NCI-H2227 treated with DMSO at 0.1 percent for 48 hours (cell line): ENCODE data around the gene ACSL3.
"Not testable (repeated sequence)": the region's sequence is repeated elsewhere in the genome, so short reads cannot be mapped to it uniquely, and the experiment has no call there.

Experiments
- DNase-seq: peaks from one replicate; lab custom pipeline; 2025; lab: John Stamatoyannopoulos, UW

Gene ACSL3

DNA sequence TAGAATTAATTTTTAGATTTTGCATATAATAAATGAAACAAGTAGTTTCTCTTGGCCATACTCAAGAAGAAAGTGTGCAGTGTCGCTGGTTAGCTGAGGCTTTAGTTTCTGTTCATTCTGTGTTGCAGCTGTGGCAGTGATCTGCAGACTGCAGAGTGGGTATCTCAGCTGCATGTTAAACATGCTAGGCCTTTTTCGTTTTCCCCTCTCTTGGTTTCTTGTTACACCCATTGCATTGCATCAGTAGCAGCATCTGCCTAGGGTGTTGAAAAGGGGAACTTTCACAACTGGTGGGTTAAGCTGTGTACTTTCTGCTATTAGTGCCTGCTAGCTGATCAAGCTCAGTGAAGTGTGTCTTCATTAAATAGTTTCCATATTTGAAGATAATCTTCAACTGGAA, 51.3 kb downstream of the ACSL3 start:
- DNase-seq, result no peak

DNA sequence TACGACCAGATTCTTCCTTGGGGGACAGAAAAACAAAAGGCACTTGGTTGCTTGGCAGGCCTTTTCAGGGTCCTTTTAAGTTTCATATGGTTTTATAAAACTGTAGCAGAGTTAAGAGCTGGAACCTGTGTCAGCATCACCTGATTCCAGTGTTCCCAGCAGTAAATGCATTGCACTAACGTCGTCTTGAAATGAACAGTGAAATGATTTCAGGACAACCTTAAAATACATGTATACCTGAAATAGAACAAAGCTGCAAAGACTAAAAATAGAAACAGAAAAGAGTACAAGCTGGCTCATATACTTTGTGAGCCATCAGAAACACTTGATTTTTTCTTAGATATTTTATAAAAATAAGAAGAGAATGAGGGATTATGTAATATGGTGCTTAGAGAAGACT, 51.9 kb downstream of the ACSL3 start:
- no peak for DNase-seq

DNA sequence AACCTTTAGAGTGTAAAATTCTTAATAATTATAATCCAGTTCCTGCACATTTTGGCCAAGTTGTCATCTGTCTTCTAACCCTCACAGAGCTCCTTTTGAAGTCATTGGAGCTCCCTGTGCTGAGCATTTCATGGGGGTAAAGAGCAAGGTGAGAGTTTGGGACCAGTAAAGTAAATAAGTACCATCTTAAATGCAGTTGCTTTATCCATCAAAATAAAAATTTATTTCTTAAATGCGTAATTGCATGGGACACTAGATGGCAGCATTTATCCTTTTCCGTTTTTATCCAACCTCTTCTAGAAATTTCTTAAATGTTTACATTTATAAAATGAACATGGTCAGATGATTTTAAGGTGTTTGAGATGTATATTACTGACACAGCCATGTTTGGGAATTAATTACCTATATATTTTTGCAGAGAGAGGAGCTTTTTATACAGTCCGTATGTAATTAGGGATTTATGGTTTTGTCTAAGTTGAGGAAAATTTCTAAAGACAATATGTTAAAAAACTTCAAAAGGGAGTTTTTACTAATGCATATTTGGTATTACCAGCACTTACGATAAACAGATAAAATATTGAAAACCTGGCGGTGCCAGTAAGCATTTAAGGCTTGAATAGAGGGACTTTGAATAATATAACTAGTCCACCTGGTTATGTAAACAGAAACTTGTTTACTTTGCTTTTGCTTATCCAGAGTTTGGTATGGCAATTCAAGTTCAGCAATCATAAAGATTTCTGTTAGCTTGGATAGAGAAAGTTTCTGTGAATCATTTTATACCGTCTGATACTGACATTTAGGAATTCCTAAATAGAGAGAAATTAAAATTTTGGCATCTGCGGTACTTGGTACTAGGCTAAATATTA, 54.5 kb downstream of the ACSL3 start:
- DNase-seq, result peak; percentile 15

DNA sequence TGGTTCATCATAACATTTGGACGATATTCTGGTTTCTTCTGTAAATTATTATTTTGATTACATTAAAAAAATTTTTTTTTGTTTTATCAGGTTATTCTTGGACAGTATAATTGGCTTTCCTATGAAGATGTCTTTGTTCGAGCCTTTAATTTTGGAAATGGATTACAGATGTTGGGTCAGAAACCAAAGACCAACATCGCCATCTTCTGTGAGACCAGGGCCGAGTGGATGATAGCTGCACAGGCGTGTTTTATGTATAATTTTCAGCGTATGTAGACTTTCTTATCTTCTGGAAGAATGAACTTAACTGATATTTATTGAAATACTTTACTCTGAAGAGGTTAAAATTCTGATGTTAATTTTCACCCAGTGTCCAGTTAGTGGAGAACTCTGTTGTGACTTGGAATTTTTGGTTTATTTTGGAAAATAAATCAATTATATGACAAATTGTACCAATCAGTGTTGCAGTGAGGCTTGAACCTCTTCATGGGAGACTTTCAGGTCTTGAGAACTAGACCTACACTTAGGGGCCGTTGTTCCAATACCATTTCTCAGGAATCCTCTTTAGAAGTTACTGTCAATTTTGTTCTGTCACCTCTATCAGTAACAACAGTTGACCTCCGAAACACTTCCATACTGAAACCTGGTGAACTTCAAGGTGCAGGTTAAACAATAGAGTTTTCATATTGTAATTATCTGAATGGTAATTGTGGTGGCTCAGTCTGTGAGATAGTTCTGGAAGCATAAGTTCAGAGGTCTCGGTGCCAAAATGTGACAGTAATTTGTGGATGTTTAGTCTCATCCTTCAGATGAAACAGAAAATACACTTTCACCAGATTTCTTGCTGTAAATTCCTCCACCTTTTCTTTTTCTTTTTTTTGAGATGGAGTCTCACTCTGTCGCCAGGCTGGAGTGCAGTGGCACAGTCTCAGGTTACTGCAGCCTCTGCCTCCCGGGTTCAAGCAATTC, 55.7 kb downstream of the ACSL3 start:
- no peak for DNase-seq

DNA sequence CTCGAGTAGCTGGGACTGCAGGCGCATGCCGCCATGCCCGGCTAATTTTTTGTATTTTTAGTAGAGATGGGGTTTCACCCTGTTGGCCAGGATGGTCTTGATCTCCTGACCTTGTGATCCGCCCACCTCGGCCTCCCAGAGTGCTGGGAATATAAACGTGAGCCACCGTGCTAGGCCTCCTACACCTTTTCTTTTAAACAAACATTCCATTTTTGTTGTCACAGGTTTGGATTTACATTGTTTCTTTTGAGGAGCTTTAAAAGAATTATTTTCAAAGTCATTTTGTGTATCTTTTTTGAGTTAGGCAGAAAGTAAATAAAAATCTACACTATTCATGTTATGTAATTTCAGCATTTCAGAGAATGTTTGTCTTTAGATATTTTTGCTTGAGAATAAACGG, 56.4 kb downstream of the ACSL3 start:
- not testable (repeated sequence) for DNase-seq

DNA sequence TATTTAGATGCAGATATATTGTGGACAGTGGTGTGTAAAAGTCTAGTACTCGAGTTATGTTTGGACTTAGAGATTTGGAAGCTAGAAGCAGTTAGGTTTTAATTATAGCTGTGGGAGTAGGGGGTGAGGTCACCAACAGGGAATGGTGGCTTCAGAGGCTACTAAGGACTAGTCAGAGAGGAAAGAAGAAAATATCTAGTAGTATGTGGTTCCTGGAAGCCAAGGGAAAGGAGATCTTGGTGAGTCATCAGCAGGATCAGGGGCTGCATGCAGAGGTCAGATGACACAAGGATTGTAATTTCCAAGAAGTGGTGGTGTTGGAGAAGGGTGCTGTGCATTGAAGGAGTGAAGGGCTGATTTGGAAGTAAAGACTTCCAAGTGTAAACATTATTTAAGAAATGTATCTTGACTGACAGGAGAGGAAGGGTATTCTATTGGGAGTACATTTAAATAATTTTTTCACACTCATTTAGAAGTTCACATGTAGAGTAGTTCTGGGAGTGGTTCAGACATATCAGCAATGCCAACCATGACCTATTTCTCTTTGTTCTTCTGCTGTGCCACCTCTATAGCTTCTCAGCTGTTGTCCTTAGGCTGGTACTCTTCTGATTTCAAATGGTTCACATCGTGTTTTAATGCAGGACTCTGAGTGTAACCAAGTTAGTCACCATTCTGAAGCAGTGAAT, 59.1 kb downstream of the ACSL3 start:
- no peak for DNase-seq

DNA sequence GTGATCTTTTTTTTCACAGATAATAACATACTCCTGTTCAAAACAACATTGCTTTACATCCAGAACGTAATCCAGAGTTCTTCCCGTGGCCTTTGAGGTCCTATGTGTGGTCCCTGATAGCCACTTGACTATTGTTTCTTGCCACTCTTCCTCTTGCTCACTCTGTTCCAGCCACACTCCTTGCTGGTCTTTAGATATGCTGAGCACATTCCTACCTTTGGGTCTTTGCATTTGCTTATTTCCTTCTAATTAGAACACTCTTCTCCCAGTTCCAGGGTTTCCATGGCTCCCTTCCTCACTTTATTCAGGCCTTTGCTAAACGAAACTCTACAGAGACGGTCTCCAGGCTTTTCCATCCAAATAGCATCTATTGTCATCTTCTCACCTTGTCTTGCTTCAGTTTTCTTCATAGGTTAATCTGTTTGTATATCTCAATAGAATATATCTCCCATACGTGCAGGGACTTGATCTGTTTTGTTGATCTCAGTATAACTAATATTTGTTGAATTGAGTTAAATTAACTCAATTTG, 59.9 kb downstream of the ACSL3 start:
- no peak for DNase-seq

DNA sequence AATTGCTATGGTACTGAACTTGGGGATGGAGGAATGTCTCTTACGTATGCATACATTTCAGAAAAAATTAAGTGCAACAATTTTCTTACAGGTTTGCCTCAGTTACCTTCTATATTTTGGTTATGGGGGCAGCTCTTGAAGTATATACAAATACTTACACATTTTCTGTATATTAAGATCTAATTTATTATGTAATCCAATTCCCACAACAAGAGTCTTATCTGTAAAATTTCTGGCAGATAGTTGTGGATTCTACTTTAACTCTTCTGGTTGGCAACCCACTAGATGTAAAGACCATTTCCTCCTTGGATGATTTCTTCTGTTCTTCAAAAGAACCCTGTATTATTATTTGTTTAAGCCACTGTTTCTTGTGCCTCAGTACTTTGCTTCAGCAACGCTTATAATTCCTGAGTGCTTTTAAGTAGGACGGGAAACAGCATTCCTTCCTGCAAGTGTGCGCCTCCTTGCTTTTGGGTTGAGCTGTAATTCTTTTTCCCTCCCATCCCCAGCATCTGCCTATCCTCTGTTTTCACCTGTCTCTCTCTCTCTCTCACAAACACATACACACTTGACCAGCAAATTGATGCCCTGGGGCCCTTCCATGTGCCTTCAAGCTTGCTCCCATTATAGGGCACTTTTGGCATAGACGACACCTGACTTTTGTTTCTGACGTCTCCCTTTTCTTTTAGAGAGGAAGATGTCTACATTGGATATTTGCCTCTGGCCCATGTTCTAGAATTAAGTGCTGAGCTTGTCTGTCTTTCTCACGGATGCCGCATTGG, 61.4 kb downstream of the ACSL3 start:
- no peak for DNase-seq

DNA sequence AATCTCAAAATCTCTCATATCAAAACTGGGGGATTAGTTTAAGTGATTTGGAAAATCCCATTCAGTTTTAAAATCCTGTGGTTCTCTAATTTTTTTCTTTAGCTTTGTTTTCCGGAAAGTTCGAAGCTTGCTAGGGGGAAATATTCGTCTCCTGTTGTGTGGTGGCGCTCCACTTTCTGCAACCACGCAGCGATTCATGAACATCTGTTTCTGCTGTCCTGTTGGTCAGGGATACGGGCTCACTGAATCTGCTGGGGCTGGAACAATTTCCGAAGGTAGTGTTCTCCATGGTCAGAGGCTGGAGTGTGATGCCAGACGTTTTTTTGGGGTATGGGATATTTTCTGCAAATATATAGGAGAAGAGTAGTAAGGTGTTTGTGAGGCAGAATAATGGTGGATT, 66.1 kb downstream of the ACSL3 start:
- DNase-seq, result no peak

DNA sequence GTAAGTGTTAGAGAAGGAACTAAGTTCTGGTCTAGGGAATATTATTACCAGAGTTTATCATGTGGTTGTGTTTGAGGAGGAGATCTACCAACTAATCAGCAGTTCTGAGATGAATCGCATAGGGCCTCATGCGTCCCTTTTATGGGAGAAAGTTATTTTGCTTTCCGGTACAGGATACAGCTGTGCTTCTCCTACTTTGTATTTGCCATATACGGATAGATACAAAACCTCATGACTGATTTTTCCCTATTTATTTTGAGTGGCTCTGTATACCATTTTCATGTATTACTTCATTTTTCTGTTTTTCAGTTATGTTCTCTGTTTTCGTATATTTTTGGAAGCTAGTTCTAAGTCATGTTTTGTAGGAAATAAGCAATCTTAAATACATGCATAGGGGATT, 66.8 kb downstream of the ACSL3 start:
- no peak for DNase-seq

DNA sequence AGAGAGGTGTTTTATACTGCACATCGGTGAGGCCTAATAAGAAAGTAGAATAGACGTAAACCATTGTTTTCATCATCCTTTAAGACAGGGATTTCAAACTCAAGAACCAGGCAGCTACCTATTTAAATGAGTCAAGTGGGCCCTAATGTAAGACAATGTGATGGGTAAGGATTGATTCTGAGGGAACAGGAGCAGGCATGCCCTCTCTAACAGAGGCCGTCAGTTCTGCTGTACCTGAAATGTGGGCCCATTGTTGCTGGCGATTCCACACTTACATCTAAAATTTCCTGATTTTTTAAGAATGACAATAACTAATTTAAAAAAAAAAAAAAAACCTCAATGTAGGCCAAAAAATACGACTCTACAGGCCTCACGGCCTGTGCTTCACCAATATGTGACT, 67.5 kb downstream of the ACSL3 start:
- DNase-seq, result no peak

DNA sequence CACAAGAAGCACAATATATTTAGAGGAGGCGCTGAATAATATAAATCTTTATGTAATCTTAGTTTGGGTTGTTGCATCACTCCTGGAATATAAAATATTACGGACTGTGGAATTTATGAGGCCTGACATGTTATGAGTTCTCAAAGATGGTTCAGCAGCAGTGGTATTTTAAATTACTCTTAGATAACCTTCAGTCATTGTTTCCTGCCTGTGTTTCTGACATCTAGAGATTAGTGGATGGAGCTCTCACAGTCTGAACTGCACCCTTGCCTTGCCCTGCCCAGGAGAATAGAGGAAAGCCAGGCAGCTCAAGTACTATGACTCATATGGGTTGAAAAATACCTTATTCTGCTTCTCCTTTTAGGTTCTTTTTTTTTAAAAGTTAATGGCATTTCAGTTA, 70.0 kb downstream of the ACSL3 start:
- peak; percentile 30 for DNase-seq

DNA sequence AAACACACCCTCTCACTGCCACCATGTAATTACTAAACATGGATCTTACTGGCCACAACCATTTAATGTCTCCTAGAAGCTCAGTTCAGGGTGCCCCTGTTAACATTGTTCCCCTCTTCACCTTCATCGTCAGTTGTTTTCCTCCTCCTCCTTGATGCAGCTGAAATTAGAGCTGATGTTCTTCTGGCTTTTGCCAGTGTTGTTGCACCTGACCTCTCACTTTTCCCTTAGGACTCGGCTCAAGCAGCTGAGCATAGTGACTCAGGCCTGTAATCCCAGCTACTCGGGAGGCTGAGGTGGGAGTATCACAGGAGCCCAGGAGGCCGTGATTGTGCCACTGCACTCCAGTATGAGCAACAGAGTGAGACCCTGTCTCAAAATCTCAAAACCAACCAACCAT, 70.8 kb downstream of the ACSL3 start:
- DNase-seq, result no peak

DNA sequence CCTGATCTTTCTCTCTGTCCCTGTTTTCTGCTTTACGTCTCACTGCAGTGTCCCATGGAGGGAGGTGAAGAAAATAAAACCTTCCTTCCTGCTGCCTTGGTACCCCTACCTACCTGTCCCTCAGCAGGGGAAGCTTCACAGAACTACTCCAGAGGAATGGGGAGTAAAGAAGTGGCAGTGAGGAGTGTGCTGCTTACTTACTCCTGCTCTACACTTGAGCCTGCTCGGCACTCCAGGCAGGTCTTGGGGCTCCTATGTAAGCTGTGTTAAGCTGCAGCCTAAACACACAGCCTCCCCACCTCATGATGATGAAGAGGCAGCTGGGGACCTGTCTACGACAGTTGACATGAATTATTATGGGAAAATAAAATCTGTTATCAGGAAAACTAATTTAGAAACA, 72.6 kb downstream of the ACSL3 start:
- no peak for DNase-seq

DNA sequence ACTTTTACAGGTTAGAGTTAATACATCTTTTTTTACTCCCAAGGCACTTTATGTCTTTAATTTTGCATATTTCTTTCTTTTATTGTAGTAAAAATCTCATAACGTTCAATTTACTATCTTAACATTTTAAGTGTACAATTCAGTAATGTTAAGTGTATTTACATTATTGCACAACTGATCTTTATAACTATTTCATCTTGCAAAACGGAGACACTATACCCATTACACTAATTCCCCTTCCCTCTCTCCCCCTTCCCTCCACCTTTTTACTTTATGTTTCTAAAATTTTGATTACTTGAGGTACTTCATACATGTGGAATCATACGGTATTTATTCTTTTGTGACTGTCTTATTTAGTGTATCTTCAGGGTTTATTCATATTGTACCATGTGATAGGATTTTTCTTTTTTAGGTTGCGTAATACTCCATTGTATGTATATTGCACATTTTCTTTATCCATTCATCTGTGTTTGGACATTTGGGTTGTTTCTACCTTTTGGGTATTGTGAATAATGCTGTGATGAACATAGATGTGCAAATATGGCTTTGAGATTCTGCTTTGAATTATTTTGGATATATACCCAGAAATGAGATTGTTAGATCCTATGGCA, 75.0 kb downstream of the ACSL3 start:
- no peak for DNase-seq

DNA sequence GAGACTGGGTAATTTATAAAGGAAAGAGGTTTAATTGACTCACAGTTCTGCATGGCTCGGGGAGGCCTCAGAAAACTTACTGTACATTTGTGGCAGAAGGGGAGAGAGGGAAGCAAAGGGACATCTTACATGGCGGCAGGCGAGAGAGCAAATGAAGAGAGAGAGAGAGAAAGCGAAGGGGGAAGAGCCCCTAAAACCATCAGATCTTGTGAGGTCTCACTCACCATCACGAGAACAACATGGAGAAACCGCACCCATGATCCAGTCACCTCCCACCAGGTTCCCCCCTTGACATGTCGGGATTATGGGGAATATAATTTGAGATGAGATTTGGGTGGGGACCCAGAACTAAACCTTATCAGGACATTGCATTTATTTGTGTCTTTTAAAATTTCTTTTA, 75.9 kb downstream of the ACSL3 start:
- DNase-seq, result no peak

DNA sequence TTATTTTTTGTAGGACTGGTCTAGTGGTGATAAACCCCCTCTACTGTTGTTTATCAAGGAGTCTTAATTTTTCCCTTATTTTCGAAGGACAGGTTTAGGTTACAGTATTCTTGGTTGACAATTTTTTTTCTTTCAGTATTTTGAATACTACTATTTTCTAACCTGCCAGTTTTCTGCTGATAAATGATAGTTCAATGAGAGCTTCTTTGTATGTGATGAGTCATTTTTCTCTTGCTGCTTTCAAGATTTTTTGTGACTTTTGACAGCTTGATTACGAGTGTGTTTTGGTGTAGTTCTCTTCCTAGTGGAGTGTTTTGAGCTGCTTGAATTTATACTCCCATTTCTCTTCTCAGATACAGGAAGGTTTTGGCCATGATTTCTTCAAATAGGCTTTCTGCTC, 77.5 kb downstream of the ACSL3 start:
- no peak for DNase-seq

DNA sequence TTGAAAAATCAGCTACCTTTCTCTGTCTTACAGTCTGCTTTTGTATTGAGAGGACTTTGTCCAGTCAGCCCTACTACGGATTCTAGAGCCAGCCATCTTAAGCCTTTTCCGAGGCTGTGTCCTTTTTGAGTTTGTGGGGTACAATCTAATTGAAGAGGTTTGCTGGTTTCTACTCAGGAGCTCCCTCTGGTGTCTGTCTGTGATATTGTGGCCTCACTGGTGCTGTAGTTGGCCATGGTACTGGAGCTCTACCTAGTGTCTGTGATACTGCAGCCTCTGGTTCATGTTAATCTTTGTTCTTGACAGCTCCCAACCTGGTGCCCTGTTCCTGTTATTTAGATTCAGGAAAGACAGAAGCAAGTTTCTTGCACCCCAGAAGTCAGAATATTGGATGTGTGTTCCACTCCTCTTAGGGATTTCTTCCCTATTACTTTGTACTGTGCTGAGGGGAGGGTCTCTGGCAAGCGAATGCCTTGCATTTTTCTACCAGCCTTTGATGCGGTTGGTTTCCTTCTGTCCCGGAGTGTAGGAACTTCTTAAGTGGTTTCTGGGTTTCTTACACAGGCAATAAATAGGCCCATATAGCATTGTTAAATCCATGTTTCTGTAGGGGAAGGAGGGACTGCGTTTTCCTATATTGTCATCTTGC, 78.5 kb downstream of the ACSL3 start:
- DNase-seq, result peak; percentile 47

DNA sequence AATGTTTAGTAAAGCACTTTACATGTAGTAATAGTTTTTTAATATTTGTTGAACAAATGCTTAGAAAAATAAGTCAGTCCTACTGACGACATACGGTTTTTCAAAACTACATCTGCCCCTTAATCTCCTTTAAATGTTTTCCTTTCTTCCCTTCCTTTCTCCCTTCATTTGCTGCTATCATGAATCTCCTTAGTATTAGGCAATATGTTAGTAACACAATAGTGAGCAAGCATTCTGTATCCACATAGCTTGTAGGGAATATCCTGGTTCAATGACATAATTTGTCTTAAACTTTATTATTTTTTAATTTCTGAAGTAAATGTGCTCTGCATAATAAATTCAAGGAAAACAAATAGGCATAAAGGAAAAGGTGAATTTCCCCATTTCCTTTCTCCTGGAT, 79.1 kb downstream of the ACSL3 start:
- DNase-seq, result no peak

DNA sequence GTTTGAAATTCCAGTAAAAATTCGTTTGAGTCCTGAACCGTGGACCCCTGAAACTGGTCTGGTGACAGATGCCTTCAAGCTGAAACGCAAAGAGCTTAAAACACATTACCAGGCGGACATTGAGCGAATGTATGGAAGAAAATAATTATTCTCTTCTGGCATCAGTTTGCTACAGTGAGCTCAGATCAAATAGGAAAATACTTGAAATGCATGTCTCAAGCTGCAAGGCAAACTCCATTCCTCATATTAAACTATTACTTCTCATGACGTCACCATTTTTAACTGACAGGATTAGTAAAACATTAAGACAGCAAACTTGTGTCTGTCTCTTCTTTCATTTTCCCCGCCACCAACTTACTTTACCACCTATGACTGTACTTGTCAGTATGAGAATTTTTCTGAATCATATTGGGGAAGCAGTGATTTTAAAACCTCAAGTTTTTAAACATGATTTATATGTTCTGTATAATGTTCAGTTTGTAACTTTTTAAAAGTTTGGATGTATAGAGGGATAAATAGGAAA, 80.7 kb downstream of the ACSL3 start:
- DNase-seq, result no peak
